HepG2 (cell line): ENCODE measurements around the gene AKR7A3. TPM values are rescaled to one million over a fixed set of nuclear protein-coding genes. Genes with fewer than 3 reads are reported as not detected.

Source experiments
- CSRNP1 ChIP-seq: sonication (generic); formaldehyde crosslinking; IDR thresholded peaks from 2 replicates; pipeline ENCODE4 v1.8.1; 2023; ENCODE audit warnings: mild to moderate bottlenecking, missing genetic modification reagents
- FOXC1 ChIP-seq: sonication (generic); formaldehyde crosslinking; IDR thresholded peaks from 2 replicates; pipeline ENCODE4 v1.8.0; 2022; ENCODE audit warnings: mild to moderate bottlenecking, missing genetic modification reagents, borderline replicate concordance
- KAT8 ChIP-seq: IDR thresholded peaks from 2 replicates; pipeline ENCODE4 v1.6.1; 2016; ENCODE audit warnings: missing genetic modification reagents, missing compliant biosample characterization
- PATZ1 ChIP-seq: sonication (generic); formaldehyde crosslinking; IDR thresholded peaks from 2 replicates; pipeline ENCODE4 v1.4.0; 2020; ENCODE audit warnings: missing genetic modification reagents
- RFX5 ChIP-seq: IDR thresholded peaks from 2 replicates; pipeline ENCODE4 v1.6.1; 2011; ENCODE audit warnings: low read depth, low read length, improper control_type of control experiment
- SRSF4 ChIP-seq: fragments of 200-400 bp; formaldehyde crosslinking; IDR thresholded peaks from one replicate; pipeline ENCODE4 v1.6.1; 2018; ENCODE audit warnings: mild to moderate bottlenecking, low read depth, low read length, moderate library complexity; ENCODE audit not compliant: poor library complexity, severe bottlenecking
- STAG1 ChIP-seq: sonication (generic); formaldehyde crosslinking; IDR thresholded peaks from 2 replicates; pipeline ENCODE4 v1.4.0; 2020; ENCODE audit warnings: missing genetic modification reagents
- TEAD2 ChIP-seq: sonication (generic); formaldehyde crosslinking; IDR thresholded peaks from 2 replicates; pipeline ENCODE4 v1.9.0; 2021; ENCODE audit warnings: missing genetic modification reagents
- ZC3H13 ChIP-seq: sonication (generic); formaldehyde crosslinking; IDR thresholded peaks from 2 replicates; pipeline ENCODE4 v1.8.1; 2023; ENCODE audit warnings: mild to moderate bottlenecking, missing genetic modification reagents, moderate library complexity
- ZFP90 ChIP-seq: sonication (generic); formaldehyde crosslinking; IDR thresholded peaks from 2 replicates; pipeline ENCODE4 v1.8.0; 2022; ENCODE audit warnings: missing genetic modification reagents, mild to moderate bottlenecking, inconsistent platforms, borderline replicate concordance
- ZGPAT ChIP-seq: IDR thresholded peaks from 2 replicates; pipeline ENCODE4 v1.6.1; 2016; ENCODE audit warnings: mild to moderate bottlenecking
- ZHX2 ChIP-seq, 2 experiments: sonication (generic) in 1 of 2; formaldehyde crosslinking in 1 of 2; IDR thresholded peaks; 2 replicates each; pipeline versions ENCODE4 v1.6.1 to v1.9.0; 2014 to 2022; ENCODE audit warnings: antibody characterized with exemption in 1 of 2, borderline replicate concordance in 1 of 2, inconsistent platforms in 1 of 2, low read depth in 1 of 2, missing genetic modification reagents in 1 of 2
- ZNF501 ChIP-seq: sonication (generic); formaldehyde crosslinking; IDR thresholded peaks from 2 replicates; pipeline ENCODE4 v1.5.1; 2020; ENCODE audit warnings: mild to moderate bottlenecking, moderate library complexity, missing genetic modification reagents
- ZNF552 ChIP-seq: sonication (generic); formaldehyde crosslinking; IDR thresholded peaks from 2 replicates; pipeline ENCODE4 v1.9.0; 2022; ENCODE audit warnings: missing genetic modification reagents, mild to moderate bottlenecking, borderline replicate concordance
- ZNF772 ChIP-seq: sonication (generic); formaldehyde crosslinking; IDR thresholded peaks from 2 replicates; pipeline ENCODE4 v1.5.0; 2020; ENCODE audit warnings: mild to moderate bottlenecking, missing genetic modification reagents
- ZNF841 ChIP-seq: sonication (generic); formaldehyde crosslinking; IDR thresholded peaks from 2 replicates; pipeline ENCODE4 v1.8.1; 2023; ENCODE audit warnings: missing genetic modification reagents, borderline replicate concordance
- polyA plus RNA-seq, 8 experiments: library from polyadenylated mRNA; depleted of rRNA in 3 of 8; stranded (reverse) in 7 of 8; unstranded in 1 of 8; fragments of >200 nt; fragmentation: Illumina TruSeq in 4 of 8; extraction: Trizol in 4 of 8; gene quantifications; 2 replicates each; pipeline versions ENCODE4 v1.2.1 to v1.2.3, GENCODE V29; 2011 to 2016; ENCODE audit warnings: low read depth in 4 of 8, missing spikeins in 1 of 8, mixed read lengths in 1 of 8; ENCODE audit not compliant: insufficient read depth in 1 of 8
- total RNA-seq, 5 experiments: library from RNA; depleted of rRNA; stranded (reverse); fragments of >200 nt; fragmentation: Illumina TruSeq; extraction: Trizol; gene quantifications; 2 replicates each; pipeline ENCODE4 v1.2.3, GENCODE V29; 2016; ENCODE audit warnings: low read depth in 1 of 5

Gene AKR7A3
- total and polyA plus RNA-seq, 2 of the 13 experiments (the other 11 are each of a cell fraction or from before 2014, with no cell fraction given): 0.58 to 1.00 TPM

GRCh38 chr1:19311931-19312781 is 23.6 kb upstream of the AKR7A3 start, which contains the start of the genes AKR7A2 and SLC66A1 (continued):
- TF ChIP-seq CSRNP1 (CRISPR knock-in tag): no peak
- TF ChIP-seq KAT8 (CRISPR knock-in tag): peak; percentile 72; the same call in 1 of the 2 replicates
- TF ChIP-seq PATZ1: peak; percentile 57; the same call in 1 of the 2 replicates
- TF ChIP-seq SRSF4: no peak
- peak; percentile 65 for TF ChIP-seq FOXC1
- no peak for TF ChIP-seq ZNF552 (CRISPR knock-in tag)
- peak; percentile 78 for TF ChIP-seq ZGPAT
- TF ChIP-seq RFX5: no peak
- TF ChIP-seq ZNF772 (CRISPR knock-in tag): peak; percentile 64; the same call in 1 of the 2 replicates
- TF ChIP-seq ZNF841 (CRISPR knock-in tag): peak; percentile 85; the same call in 1 of the 2 replicates
- no peak for TF ChIP-seq TEAD2 (CRISPR knock-in tag)
- peak; percentile 84 for TF ChIP-seq ZC3H13
- no peak for TF ChIP-seq STAG1 (CRISPR knock-in tag)
- no peak for TF ChIP-seq ZHX2 (IDR thresholded peaks at IDR 0.05; ENCODE audit: low read depth)
- TF ChIP-seq ZHX2 (CRISPR knock-in tag; IDR thresholded peaks at IDR 0.05; ENCODE audit: borderline replicate concordance): no peak
- peak; percentile 80 for TF ChIP-seq ZNF501 (CRISPR knock-in tag)
- 0 out of 2 replicates have a peak, but pooled peaks have one; percentile 30 for TF ChIP-seq ZFP90 (CRISPR knock-in tag)
